HEK293T (cell line): ENCODE results near the gene STXBP4.

ENCODE experiments used
- CTCF ChIA-PET: fragments of 350-600 bp; formaldehyde crosslinking; extraction: SDS; loops from one replicate; lab custom pipeline; 2021; ENCODE audit warnings: antibody characterized with exemption, inconsistent platforms; lab: Yijun Ruan, JAX
- POLR2A ChIA-PET: fragments of 350-600 bp; formaldehyde crosslinking; extraction: SDS; loops from one replicate; lab custom pipeline; 2020; ENCODE audit warnings: antibody characterized with exemption, inconsistent platforms; lab: Yijun Ruan, JAX
- DNase-seq: peaks from one replicate; pipeline ENCODE4 v3.0.0; 2012; ENCODE audit warnings: mixed read lengths; ENCODE audit errors: extremely low spot score
- ARNT ChIP-seq: fragments of 450-650 bp; IDR thresholded peaks from 2 replicates; pipeline ENCODE4 v1.6.1; 2017; ENCODE audit warnings: mild to moderate bottlenecking
- BHLHE40 ChIP-seq: fragments of 450-650 bp; IDR thresholded peaks from 2 replicates; pipeline ENCODE4 v1.6.1; 2016; ENCODE audit warnings: mild to moderate bottlenecking, moderate library complexity, borderline replicate concordance
- CTBP1 ChIP-seq: fragments of 450-650 bp; IDR thresholded peaks from 2 replicates; pipeline ENCODE4 v1.6.1; 2016; ENCODE audit warnings: borderline replicate concordance
- ELF4 ChIP-seq: fragments of 450-650 bp; IDR thresholded peaks from 2 replicates; pipeline ENCODE4 v1.6.1; 2017; ENCODE audit warnings: antibody characterized with exemption
- FOXA1 ChIP-seq: fragments of 450-650 bp; IDR thresholded peaks from 2 replicates; pipeline ENCODE4 v1.6.1; 2016; ENCODE audit warnings: mild to moderate bottlenecking
- FOXK2 ChIP-seq: fragments of 450-650 bp; IDR thresholded peaks from 2 replicates; pipeline ENCODE4 v1.6.1; 2016; ENCODE audit warnings: mild to moderate bottlenecking
- FOXM1 ChIP-seq: fragments of 450-650 bp; IDR thresholded peaks from 2 replicates; pipeline ENCODE4 v1.6.1; 2017; ENCODE audit warnings: mild to moderate bottlenecking, borderline replicate concordance
- HDGF ChIP-seq: fragments of 450-650 bp; IDR thresholded peaks from 2 replicates; pipeline ENCODE4 v1.6.1; 2017; ENCODE audit warnings: antibody characterized with exemption, borderline replicate concordance
- L3MBTL2 ChIP-seq: fragments of 450-650 bp; conservative IDR thresholded peaks from 2 replicates; pipeline ENCODE4 v1.6.1; 2016; ENCODE audit warnings: mild to moderate bottlenecking
- LEF1 ChIP-seq: fragments of 450-650 bp; IDR thresholded peaks from 2 replicates; pipeline ENCODE4 v1.6.1; 2017; ENCODE audit warnings: mild to moderate bottlenecking, borderline replicate concordance
- NFRKB ChIP-seq: fragments of 450-650 bp; IDR thresholded peaks from 2 replicates; pipeline ENCODE4 v1.6.1; 2016; ENCODE audit warnings: mild to moderate bottlenecking, moderate library complexity
- PKNOX1 ChIP-seq: fragments of 450-650 bp; IDR thresholded peaks from 2 replicates; pipeline ENCODE4 v1.6.1; 2016
- SP1 ChIP-seq: fragments of 450-650 bp; IDR thresholded peaks from 2 replicates; pipeline ENCODE4 v1.6.1; 2017
- SUZ12 ChIP-seq: fragments of 450-650 bp; IDR thresholded peaks from 2 replicates; pipeline ENCODE4 v1.6.1; 2016; ENCODE audit warnings: mild to moderate bottlenecking
- TARDBP ChIP-seq: fragments of 450-650 bp; IDR thresholded peaks from 2 replicates; pipeline ENCODE4 v1.6.1; 2016
- ZNF384 ChIP-seq: fragments of 450-650 bp; IDR thresholded peaks from 2 replicates; pipeline ENCODE4 v1.6.1; 2016

Gene STXBP4

GRCh38 chr17:54945231-54945630 is 23.3 kb upstream of the STXBP4 start:
- TF ChIP-seq CTBP1: no peak
- TF ChIP-seq HDGF: no peak
- TF ChIP-seq LEF1: no peak
- no peak for TF ChIP-seq SUZ12
- TF ChIP-seq PKNOX1: no peak
- TF ChIP-seq FOXK2: no peak
- CTCF ChIA-PET: no interaction called here
- POLR2A ChIA-PET: no interaction called here
- no peak for DNase-seq

- DNase-seq: no peak
- TF ChIP-seq SUZ12: no peak
- no peak for TF ChIP-seq NFRKB
- TF ChIP-seq BHLHE40: no peak
- no peak for TF ChIP-seq HDGF
- CTCF ChIA-PET: no interaction called here
- POLR2A ChIA-PET: no interaction called here
These were observed 22.9 kb upstream of the STXBP4 start for GRCh38 chr17:54945671-54946070.

GRCh38 chr17:54947396-54947795 is 21.2 kb upstream of the STXBP4 start:
- TF ChIP-seq PKNOX1: no peak
- TF ChIP-seq FOXM1: no peak
- TF ChIP-seq FOXK2: no peak
- no peak for TF ChIP-seq TARDBP
- no peak for TF ChIP-seq SP1
- TF ChIP-seq BHLHE40: no peak
- no peak for TF ChIP-seq CTBP1
- ChIA-PET POLR2A (no interaction called here), CTCF (no interaction called here)
- DNase-seq: no peak

- POLR2A ChIA-PET: no interaction called here
- TF ChIP-seq NFRKB: no peak
- no peak for TF ChIP-seq BHLHE40
- no peak for TF ChIP-seq SP1
- no peak for TF ChIP-seq LEF1
- no peak for TF ChIP-seq FOXM1
- TF ChIP-seq HDGF: no peak
- no peak for TF ChIP-seq SUZ12
- TF ChIP-seq CTBP1: no peak
- TF ChIP-seq L3MBTL2: no peak
- no peak for TF ChIP-seq ZNF384
- no peak for TF ChIP-seq TARDBP
- no peak for TF ChIP-seq PKNOX1
- no peak for TF ChIP-seq FOXK2
- no peak for TF ChIP-seq ARNT
- TF ChIP-seq ELF4: no peak
- no peak for DNase-seq
- CTCF ChIA-PET: no interaction called here
These were observed 20.2 kb upstream of the STXBP4 start for GRCh38 chr17:54948380-54948779.

- POLR2A ChIA-PET: no interaction called here
- CTCF ChIA-PET: no interaction called here
- DNase-seq: no peak
- no peak for TF ChIP-seq FOXA1
- no peak for TF ChIP-seq LEF1
- TF ChIP-seq ARNT: no peak
- no peak for TF ChIP-seq NFRKB
- no peak for TF ChIP-seq SUZ12
- TF ChIP-seq HDGF: no peak
- TF ChIP-seq PKNOX1: no peak
- TF ChIP-seq CTBP1: no peak
- TF ChIP-seq BHLHE40: no peak
- no peak for TF ChIP-seq FOXK2
- no peak for TF ChIP-seq FOXM1
- no peak for TF ChIP-seq TARDBP
- TF ChIP-seq ELF4: no peak
- TF ChIP-seq SP1: no peak
- no peak for TF ChIP-seq ZNF384
- TF ChIP-seq L3MBTL2: no peak
These were observed 18.4 kb upstream of the STXBP4 start for GRCh38 chr17:54950116-54950515.

- ChIA-PET CTCF (interaction anchor here (0.5 kb wide), 1 partner anchor 41 kb away, joined by 5 read pairs; no protein-coding TSS in a partner anchor), POLR2A (no interaction called here)
- DNase-seq: no peak
- TF ChIP-seq TARDBP (no peak), CTBP1 (no peak), ZNF384 (no peak), ELF4 (no peak), PKNOX1 (no peak), L3MBTL2 (no peak), LEF1 (no peak), SUZ12 (no peak), NFRKB (no peak)
These were observed 17.3 kb upstream of the STXBP4 start for GRCh38 chr17:54951286-54951685.
